GM12872 (cell line): Measurements from ENCODE around the gene CHIT1.

Experiments
- TF ChIP-seq, protein P1 (sequence below): IDR thresholded peaks from 3 replicates; pipeline ENCODE4 v1.5.1; 2011; ENCODE audit warnings: low read depth, mild to moderate bottlenecking, low read length, moderate library complexity; ENCODE audit not compliant: insufficient read depth

CHIT1 gene

DNA sequence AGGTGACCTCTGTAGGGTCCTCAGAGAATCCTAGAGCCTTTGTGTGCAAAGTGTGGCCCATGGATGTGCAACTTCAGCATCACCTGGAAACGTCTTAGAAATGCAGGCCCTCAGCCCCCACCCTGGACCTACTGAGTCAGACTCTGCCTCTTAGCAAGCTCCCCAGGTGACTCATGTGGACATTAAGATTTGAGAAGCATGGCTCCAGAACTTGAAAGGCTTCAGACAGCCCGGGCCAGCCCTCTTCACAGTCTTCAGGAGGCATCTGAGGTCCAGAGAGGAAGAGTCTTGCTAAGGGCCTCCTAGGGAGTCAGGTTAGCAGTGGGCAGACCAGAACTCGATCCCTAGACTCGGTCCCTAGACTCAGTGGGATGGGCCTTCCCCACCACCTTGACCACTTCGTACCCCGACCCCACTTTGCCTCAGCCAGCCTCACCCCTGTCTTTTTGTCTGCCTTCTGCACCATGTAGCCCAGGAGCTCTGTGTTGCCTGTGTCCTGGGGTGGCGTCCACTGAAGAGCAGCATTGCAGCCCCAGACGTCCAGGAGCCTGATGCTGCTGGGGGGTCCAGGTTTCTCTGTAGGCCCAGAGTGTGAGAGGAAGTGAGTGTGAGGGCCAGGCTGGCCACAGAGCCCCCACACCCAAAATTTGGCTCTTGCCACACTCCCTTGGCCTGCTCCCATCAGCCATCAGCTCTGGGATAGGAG lies 58.7 kb downstream of the CHIT1 start:
- TF ChIP-seq, protein P1, sequence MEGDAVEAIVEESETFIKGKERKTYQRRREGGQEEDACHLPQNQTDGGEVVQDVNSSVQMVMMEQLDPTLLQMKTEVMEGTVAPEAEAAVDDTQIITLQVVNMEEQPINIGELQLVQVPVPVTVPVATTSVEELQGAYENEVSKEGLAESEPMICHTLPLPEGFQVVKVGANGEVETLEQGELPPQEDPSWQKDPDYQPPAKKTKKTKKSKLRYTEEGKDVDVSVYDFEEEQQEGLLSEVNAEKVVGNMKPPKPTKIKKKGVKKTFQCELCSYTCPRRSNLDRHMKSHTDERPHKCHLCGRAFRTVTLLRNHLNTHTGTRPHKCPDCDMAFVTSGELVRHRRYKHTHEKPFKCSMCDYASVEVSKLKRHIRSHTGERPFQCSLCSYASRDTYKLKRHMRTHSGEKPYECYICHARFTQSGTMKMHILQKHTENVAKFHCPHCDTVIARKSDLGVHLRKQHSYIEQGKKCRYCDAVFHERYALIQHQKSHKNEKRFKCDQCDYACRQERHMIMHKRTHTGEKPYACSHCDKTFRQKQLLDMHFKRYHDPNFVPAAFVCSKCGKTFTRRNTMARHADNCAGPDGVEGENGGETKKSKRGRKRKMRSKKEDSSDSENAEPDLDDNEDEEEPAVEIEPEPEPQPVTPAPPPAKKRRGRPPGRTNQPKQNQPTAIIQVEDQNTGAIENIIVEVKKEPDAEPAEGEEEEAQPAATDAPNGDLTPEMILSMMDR, result no peak

- TF ChIP-seq, protein P1, result no peak
Measured at GRCh38 chr1:203169770-203170520, 59.5 kb downstream of the CHIT1 start.

GRCh38 chr1:203168991-203169390 lies 60.5 kb downstream of the CHIT1 start:
- TF ChIP-seq, protein P1, result no peak

GRCh38 chr1:203168256-203168786 lies 61.2 kb downstream of the CHIT1 start:
- TF ChIP-seq, protein P1, result no peak

- TF ChIP-seq, protein P1, result no peak
Measured at GRCh38 chr1:203167913-203168200, 61.6 kb downstream of the CHIT1 start.

- TF ChIP-seq, protein P1, result no peak
Measured at GRCh38 chr1:203167026-203167912, 62.2 kb downstream of the CHIT1 start.
